Stimulated activated CD4-positive, alpha-beta T cell treated with anti-CD3 and anti-CD28 coated beads, Interleukin-4, amount 100 ng/mL, for 4 hours (primary cell): ENCODE results near the gene ITIH4.

Experiments used
- DNase-seq, 2 experiments: peaks; one replicate each; pipeline ENCODE4 v3.0.0-alpha.2; 2020

Gene ITIH4

DNA sequence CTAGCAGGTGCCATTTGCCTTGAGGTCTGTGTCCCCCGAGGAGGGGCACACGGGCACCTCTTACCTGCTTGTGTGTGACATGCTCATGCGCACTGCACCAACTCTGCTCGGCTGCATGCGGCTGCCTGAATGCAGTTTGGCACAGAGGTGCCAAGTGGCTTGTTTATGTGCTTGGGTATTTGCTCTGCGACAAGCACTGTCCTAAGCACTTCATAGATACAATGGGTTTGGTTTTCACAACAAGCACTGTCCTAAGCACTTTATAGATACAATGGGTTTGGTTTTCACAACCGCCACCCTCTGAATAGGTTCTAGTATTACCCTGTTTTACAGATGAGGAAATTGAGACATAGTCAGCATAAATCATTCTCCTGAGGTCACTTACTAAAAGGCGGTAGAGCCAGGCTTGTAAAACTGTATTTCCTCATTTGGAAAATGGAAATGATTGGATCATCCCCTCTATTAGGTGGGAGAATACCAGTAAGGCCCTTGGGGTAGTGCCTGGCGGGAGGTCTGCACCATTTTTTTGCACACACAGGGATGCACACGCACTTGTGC lies 487 bp downstream of the ITIH4 start:
- no peak for DNase-seq

DNA sequence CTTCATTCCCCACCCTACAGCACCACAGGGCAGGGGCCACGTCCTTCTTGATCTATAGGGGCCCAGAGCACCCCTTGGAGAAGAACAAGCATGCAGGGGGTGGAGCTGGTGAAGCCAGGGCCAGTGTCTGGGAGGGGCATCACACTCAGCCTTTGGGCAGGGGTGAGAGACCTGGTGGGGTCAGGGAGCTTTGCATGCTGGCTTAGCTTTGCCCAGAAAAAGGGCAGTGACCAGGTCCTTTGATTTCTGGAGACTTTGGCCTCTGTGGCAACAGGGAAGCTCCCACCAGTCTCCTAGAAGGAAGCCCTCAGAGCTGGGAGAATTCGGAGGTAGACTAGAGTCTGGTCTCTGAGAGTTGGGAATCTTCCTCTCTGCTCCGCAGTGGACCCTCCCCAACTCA lies 990 bp downstream of the ITIH4 start:
- DNase-seq: no peak

DNA sequence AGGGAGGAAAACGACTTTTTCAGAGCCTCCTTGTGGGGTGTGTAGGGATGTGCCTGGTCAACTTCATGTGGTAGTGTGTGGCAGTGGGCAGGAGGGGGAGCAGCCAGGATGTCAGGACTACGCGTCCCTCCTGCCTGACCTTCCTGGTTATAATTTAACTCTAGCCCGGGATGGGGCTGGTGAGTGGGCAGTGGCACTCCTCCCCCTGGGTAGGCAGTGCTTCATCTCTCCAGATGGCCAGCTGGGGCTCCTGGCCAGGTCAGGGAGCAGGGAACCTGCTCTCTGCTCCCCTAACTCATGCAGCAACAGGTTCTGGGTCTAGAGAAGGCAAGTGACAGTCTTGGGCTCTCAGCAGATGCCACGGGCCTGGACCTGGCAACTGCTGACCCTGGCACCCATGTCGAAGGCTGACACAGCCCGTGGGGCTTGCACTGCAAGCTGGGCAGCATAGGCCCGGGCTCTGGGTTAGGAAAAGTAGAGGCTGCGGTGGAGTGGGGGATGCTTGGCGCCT lies 2.6 kb downstream of the ITIH4 start:
- DNase-seq: no peak

DNA sequence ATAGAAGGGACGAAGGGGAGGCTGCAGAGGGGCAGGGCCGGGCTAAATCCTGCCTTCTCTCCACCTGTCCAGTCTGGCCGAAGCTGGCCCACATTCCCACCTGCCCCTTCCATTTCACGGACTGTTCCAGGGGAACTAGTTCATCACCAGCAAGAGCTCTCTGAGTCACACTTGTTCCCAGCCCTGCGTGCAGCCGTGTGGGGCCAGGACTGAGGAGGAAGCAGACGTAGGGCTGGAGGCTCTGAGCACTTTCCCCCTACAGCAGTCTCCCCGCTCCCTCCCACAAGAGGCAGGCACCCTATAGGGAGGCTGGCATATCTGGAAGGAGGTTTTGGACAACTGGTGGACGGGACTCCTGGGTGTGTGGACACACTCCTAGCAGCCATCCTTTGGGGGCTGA lies 3.0 kb downstream of the ITIH4 start:
- no peak for DNase-seq

DNA sequence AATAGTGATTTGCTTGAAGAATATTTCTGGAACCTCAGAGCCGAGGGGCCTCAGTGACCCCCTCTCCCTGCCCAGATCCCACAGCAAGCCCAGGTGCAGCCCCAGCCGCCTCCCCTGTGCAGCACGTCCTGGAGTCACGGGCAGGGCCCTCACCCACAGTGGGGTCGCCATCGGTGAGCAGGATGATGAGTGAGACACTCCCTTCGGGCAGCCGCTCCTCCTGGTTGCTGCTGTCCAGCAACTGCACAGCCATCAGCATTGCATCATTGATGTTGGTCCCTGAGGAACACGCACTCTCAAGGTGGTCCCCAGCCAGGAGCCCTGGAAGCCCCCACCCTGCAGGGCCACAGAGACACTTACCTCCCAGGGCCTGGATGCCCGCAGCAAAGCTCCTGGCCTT lies 6.4 kb downstream of the ITIH4 start:
- DNase-seq: no peak

DNA sequence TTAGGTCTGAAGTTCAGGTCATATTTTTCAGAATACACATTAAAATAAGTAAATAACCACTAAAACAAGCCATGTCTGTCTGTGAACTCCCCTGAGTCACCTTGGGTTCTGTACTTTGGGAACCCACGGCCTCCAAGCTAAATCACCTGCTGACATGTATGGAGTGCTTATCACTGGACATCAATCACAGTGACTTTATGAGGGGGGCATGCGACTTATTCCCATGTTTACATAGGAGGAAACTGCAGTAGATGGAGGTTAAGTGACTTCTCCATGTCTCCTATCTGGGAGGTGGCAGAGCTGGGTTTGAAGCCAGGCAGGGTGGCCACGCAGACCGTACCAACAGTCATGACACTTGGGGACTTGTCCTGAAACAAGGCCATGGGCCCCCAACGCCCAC lies 8.1 kb downstream of the ITIH4 start:
- no peak for DNase-seq

DNA sequence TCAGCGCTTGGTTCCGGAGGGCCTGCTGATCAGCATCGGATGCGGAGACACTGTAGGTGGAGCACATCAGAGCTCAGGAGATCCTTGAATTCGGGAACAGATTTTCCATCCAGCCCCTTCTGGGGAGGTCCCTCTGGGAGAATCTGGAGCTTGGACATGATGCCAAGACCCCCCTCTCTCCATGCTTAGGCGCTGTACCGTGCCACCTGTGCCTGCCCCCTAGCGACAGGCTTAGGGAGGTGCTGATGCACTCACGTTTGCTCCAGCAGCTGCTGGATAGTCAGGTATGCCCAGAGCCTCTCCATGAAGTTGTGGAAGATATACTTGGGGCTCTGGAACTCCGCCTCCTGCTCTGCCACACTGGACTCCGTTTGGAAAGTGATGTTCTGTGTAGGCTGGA lies 9.7 kb downstream of the ITIH4 start:
- peak in 1 of 2 experiments; percentile 17 for DNase-seq

DNA sequence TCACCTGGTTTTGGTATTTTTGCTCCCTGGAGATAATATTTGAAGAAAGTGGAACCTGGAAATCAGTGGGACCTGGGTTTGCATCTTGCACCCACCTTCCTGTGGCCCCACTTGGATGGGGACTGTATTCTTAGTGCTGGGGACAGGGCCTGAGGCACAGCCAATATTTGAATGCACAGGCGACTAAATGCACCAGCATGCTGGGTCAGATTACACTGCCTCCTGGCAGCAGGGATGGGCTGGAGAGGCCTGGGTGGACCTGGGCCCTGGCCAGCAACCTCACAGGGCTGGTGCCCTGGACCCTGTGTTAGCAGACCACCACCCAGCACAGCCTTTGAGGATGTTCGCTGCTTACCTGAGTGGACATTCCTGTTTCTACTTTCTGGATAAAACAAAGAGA lies 10.5 kb downstream of the ITIH4 start:
- DNase-seq: no peak

DNA sequence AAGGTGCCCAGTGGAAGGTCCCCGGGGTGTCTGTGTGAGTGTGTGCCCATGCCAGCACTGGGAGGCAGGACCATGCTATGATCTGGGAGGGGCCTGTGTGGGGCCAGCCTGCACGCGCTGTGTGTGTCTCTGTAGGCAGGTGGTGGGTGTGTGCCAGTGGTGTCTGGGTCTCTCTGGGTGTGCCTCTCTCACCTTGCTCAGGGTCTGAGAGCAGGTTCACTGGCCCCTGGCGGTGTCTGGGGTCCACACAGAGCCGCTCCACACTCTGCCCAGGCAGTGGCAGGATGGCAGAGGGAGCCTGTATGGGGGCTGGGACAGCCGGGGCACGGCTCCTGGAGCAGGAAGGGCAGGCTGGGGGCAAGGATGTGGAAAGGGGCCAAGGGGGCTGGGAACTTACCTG lies 12.6 kb downstream of the ITIH4 start:
- DNase-seq: no peak

DNA sequence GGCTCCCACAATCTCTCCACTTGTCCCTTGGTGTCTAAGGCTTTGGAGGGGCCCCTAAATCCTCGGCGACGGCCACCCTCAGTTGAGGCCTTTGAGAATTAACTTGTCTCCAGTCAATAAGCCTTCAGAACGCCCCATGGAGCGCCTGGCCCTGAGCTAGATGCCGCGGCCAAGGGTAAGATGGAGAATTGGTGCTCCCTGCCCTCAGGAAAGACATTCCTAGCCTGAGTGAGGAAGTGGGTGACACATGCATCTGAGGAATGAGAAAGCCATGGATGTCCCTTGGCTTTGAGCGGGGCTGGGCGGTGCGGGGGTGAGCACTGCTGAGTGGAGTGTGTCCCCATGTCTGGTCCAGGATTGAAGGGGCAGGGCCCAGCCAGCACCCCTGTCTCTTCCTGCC lies 13.3 kb downstream of the ITIH4 start:
- DNase-seq: no peak

DNA sequence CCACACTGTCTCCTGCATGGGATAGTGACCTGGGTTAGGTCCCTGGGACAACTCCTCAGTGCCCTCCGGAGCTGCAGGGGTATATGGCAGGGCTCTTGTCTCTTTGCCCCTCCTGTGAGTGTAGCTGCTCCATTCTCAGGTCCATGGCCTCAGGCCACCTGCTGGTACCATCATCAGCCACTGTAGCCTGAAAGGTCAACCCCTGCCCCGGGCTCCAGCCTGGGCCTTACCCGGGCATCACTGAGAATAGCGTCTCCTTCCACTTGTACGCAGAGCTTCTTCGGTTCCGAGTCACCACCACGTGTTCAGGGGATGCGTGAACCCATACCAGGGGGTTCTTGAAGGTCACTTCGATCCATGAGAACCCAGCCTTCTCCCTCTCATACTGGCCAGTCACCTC lies 13.8 kb downstream of the ITIH4 start:
- no peak for DNase-seq

DNA sequence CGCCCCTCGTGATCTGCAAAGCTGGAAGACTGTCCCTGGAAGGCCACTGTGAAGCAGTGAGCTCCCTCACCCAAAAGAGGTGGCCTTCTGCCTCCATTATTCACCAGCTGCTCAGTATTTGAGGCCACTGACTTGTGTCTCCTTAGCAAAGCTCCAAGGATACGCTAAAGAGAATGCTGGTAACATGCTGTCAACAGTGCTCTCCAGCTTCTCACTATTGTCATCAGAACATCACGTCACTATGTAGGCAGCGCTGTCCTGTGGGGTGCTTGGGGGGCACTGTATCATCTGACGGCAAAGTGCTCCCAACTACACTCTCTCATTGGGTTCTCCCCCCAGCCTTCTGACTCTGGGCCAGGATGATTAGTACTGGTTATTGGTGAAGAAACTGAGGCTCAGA lies 14.3 kb downstream of the ITIH4 start:
- no peak for DNase-seq

DNA sequence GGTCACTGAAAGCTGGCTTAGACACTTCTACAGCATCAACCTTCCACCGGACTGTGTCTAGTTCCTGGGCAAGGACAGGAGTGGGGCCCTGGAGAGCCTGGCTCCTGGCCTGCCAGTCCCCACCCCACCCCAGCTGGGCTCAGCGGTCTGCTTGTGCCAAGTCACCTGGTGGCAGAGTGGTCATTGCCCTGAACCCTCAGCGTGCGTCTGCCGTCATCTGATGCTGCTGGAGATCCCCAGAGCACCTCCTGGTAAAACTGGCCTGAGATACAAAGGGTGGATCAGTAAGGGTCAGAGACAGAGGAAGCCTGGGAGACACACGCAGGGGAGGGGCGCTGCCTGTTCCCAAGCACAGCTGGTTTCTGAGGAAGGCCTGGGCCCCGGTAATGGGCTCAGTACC lies 16.7 kb downstream of the ITIH4 start:
- no peak for DNase-seq

DNA sequence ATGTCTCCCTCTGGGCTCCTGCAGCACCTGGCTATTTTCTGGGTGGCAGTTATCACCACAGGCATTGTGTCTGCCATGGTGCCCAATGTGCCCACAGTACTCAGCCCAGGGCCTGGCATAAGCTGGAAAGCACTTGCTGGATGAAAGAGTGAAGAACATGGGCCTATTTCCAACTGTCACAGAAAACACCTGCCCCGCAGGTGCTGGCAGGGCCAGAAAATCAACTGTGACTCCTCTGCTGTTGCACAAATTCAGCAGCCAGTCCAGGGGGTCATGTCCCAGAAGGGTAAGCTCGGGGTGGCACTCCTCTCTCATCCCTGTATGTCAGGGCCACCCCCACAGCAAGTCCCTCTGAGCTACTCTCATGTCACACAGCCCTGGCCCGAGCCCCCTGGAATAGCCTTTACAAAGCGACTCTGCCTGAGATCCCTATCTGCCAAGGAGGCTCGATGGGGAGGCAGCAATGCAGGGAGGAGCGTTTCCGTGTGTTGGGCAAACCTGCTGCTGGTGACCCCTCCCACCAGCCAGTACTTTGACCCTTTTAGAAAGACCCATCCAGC lies 18.9 kb downstream of the ITIH4 start:
- DNase-seq: no peak

DNA sequence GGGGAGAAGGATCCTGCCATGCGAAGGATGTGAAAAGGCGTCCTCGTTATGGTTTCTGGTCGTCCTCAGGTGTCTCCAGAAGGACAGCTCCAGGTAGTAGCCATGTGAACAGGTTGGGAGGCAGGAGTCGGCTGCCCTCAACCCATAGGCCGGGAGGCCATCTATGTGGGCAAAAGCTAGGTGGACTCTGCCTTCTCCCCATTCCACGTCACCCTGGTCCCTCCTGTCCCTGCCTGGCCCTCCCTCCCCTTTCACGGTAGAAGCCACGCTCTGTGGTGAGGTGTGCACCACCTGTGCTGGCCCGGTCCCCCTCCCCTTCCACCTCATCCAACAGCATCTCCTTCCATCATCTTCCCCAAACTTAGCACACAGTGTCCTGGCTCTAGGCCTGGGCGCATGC lies 19.5 kb downstream of the ITIH4 start:
- DNase-seq: no peak

DNA sequence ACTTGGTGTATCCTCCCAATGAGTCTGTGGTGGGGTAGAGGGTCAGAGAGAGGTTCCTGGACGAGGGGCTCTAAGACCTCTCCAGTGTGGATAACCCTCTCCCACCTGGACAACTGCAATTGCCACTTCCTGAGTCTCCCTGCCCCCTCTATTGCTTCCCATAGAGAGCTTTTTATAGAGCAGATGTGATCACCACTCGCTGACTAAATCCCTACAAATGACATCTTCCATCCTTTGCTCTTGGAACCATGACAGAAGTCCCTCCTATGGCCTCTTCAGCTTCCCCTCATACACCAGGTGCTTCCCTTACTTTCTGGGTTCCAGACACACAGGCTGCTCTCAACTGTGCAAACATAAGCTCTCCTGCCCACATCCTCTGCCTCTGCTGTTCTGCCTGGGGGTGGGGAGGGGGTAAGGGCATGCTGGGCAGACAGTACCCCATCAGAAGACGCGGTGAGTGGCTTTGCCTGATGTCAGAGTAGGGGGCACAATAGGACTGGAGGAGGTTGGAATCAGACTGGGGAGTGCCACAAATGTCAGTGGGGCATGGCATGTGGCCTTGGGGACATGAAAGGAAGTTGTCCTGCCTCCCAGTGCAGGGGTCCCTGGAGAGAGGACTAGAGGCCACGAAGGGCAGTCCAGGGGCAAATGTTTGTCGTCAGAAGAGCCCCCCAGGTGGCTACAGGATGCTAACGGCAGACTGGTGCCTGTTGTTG lies 20.7 kb downstream of the ITIH4 start:
- no peak for DNase-seq

DNA sequence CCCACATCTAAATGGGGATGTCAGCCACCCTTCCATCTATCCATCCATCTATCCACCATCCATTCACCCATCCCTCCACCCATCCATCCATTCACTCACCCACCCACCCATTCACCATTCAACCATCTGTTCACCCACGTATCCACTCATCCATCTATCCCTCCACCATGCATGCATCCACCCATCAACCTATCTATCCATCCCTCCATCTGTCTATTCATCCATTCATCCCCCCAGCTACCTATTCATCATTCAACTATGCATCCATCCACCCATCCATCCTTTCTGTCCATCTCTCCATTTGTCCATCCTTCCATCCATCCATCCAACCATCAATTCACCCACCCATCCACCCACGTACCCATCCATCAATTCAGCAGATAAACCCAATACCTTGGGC lies 21.3 kb downstream of the ITIH4 start:
- DNase-seq: no peak

DNA sequence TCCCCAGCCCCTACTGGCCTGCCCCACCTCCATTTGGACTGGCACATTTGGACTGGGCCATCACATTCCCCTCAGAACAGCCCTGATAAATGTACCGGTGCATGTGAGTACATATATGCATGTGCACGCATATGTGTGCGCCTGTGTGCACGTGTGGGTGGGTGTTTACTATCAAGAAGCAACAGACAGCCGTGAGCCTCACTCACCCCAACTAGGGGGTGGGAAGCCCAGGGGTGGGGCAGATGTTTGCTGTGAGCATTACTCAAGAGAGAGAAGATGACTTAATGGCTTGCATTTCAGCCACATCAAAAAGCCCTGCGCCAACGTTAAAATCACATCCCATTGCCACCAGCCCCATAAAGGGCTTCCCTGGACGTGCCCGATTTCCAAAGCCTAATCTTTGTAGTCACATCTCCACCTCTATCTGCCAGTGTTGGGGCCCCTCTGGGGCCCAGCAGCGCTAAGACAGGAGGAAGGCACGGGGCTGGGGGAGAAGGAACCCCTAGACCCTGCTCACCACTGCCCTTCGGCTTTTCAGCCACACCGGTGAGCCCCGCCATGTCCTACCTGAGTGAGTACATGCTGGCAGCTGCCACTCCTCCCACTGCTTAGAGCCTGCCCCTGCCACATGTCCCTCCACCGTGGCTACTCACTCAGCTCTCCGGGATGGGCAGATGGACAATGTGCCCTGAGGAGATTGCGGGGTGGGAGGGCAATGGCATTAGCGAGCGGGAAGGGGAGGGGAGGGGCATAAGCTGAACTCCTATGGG lies 25.0 kb downstream of the ITIH4 start:
- no peak for DNase-seq

DNA sequence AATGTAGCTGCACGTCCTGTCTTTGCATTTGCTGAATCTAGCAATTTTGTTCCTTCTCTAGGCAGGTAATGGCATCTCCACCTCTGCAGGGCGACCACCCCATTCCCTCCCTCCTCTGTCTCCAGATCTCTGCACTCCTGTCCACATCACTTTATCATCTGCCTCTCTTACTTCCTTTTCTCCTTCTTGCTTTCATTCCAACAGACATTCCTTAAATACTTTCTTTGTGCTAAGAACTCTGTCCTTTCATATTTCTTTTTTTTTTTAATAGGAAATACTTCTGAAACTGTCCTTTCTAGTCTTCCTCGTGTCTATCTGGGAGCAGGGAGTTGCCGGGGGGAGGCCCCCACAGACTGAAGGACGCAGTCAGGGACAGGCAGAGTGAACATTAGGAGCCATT lies 28.6 kb downstream of the ITIH4 start:
- DNase-seq: no peak

DNA sequence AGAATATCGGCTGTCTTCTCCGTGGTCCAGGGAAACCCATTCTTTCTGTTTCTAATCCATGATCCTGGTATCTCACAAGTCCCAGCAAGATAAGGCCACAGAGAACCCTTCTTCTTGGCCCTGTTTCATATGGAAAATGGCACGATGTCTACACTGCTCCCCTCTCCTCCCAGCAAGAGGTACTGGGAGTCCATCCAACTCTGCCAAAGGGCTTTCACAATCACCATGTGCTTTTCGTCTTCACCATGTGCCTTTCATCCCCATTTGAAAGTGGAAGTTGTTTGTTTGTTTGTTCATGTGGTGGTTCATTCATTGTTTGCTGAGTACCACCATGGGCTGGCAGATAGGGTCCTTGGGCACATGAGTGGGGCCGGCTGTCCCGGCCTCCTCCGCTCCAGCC lies 30.4 kb downstream of the ITIH4 start:
- no peak for DNase-seq

DNA sequence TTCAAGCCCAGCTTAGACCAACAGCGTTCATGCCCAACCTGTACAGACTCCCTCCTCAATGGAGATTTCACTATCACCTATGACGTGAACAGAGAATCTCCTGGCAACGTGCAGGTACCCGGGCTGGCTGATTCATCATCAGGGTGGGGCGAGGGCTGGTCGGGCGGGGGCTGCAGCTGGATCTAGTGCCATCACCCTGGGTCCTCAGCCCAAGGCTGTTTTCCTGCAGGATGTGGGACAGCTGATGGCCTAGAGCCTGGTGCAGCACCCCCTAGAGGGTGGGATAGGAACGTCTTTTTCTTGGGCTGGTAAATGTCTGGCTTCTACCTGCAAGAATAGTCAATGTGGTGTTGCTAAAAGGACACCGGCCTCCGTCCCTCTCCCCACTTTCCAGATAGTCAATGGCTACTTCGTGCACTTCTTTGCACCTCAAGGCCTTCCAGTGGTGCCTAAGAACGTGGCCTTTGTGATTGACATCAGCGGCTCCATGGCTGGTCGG lies 31.4 kb downstream of the ITIH4 start:
- DNase-seq: no peak

DNA sequence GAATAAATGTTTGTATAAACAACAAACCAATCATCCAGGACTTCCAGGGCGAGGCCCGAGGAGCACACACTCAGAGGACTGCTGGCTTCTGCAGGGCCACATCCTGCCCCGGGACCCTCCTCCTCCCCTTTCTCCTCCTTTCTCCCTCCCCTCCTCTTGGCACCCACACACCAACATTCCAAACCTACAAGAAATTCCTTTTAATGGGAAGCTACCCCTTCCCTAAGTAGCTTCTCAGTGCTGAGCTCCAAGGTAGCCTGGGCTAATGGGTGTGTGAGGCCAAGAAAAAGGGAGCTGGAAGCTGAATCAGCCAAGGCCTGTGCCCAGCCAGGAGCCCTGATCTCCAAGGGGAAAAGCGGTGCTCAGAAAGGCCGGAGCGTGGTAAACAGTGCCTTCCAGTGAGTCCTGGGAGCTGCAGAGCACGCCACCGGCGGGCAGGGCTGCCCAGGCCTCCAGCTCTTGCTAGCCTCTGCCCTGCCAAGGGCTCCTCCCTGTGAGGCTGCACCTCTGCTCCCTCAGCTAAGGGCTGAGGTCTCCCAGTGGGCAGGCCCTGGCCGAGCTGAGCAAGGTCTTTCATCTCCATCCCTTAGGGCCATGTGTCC lies 32.0 kb downstream of the ITIH4 start:
- no peak for DNase-seq

DNA sequence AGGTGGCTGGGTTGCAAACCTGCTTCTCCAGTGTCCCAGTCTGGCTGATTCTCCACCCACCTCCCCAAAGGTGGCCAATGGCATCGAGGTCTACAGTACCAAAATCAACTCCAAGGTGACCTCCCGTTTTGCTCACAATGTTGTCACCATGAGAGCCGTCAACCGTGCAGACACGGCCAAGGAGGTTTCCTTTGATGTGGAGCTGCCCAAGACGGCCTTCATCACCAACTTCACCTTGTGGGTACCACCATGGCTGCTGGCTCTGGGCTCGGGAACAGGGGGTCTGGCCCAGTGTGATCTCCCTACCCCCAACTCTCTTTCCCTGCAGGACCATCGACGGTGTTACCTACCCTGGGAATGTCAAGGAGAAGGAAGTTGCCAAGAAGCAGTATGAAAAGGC lies 34.1 kb downstream of the ITIH4 start:
- no peak for DNase-seq
